Activated CD4-positive, alpha-beta T cell treated with anti-CD3 and anti-CD28 coated beads, Interleukin-2, amount 50 U/mL, for 4 hours (primary cell): ENCODE measurements around the gene KSR1.
"Not testable (repeated sequence)": the region's sequence is repeated elsewhere in the genome, so short reads cannot be mapped to it uniquely, and the experiment has no call there.

Experiments used
- DNase-seq, 2 experiments: peaks; one replicate each; pipeline ENCODE4 v3.0.0-alpha.2; 2020

The KSR1 gene

DNA sequence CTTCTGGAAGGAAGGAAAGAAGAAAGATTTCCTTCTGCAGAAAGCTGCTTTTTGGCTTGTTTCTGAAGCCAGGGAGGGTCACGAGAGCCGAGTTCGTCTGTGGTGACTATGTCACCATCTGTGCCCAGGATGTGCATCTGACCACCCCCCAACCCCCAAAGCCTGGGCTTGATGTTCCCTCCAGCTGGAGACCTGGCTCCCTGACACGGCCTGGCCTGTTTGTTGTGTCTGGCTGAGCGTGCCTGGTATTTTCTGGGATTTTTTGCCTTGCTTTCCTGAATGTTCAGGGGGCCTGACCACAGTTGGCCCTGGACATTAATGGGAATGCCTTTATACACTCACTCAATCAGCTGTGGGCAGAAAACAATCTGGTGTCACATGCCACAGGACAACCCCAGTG is 213.6 kb downstream of the KSR1 start:
- no peak for DNase-seq

DNA sequence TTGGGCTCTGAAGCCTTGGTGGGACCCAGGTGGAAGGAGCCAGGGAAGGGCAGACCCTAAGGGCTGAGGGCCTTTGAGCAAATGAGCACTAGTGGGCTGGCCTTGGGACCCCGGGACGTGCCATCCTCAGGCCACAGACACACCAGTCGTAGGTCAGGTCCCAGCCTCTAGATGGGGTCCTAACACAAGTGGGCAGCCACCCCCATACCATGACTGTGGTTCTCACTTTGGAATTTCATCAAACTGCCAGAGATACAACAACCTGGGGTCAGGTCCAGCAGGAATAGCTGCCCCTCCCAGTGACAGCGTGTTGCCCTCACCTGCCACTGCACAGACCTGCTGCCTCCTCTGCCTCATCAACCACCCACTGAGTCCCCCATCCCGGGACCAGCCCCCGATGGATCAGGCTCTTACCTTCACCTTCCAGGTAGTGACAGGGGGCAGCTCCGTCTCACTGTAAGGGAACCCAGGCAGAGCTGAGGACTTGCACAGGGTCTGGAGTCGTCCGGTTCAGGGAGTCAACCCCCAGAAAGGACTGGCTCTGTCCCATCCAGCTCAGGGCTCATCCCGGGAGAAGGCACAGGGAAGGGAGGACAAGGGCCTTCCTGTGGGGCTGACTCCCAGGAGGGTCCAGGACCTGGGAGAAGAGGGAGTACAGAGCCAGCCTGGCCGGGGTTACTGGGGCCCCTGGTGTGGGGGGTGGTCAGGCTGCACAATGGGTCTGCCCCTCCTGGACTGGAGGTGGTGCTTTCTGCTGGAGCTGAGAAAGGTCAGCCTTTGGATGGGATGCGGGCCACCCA is 214.7 kb downstream of the KSR1 start:
- no peak for DNase-seq

DNA sequence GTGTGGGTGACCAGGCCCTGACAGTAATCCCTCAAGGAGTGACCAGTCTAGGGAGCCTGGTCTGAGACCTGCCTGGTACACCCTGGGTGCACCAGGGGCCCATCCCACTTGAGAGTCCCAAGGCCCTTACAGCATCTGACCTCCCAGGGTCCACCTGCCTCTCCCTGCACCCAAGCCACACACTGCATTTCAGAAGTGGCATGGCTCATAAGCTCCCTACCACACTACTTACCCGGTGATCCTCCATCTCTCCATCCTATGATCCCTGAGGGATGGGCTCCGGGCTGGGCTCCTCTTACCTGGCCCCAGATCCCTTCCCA is 215.3 kb downstream of the KSR1 start:
- no peak for DNase-seq

- DNase-seq = not testable (repeated sequence)
These were observed 215.8 kb downstream of the KSR1 start for GRCh38 chr17:27671977-27672480.

DNA sequence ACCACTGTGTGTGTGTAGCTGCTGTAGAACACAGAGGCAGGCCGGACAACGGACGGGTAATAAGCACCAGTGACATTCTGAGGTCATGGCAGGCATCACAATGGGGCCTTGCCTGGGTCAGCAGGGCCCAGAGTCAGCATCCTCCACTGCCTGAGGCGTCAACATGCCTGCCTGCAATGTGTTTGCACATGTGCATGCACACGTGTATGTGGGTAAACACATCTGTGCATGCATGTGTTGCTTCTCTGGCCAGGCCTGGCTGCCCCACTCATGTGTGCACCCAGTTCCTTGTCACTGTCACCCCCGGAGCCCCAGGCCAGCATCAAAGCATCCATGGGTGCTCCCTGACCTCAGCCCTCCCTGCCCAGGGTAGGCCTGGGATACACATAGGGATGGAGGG is 218.1 kb downstream of the KSR1 start:
- no peak for DNase-seq
